GM18867 (cell line): ENCODE data around the gene USO1.
"Not testable (repeated sequence)": the region's sequence is repeated elsewhere in the genome, so short reads cannot be mapped to it uniquely, and the experiment has no call there.

Experiments
- ATAC-seq: cut with Tn5 transposase; IDR thresholded peaks from one replicate; pipeline ENCODE4 v1.9.1; 2021; ENCODE audit warnings: mild to moderate bottlenecking, moderate library complexity; ENCODE audit not compliant: unreplicated experiment

The USO1 gene

GRCh38 chr4:75724066-75724866 lies at the start of gene USO1:
USO1 (plus strand) TSS chr4:75724577; CDS start chr4:75724820, 243 bp downstream.
- peak; percentile 89 for ATAC-seq

DNA sequence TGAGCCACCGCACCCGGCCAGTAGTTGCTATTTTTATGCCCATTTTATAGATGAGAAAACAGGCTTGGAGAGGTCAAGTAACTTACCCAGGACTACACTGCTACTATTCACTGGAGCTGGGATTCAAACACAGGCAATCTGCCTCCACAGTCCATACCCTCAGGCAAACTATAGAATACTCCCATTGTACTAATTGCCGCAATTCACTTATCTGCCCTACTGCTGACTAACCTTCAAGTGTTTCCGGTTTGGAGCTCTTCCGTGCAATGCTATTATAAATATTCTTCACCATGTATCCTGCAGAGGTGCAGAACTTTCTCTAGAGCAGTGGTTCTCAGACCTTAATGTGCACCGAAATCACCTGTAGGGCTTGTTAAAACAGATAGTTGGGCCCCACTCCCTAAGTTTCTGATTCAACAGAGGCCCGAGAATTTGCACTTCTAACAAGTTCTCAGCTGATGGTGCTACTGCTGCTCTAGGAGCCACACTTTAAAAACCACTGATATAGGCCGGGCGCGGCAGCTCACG lies 49.3 kb upstream of the USO1 start:
- no peak for ATAC-seq

DNA sequence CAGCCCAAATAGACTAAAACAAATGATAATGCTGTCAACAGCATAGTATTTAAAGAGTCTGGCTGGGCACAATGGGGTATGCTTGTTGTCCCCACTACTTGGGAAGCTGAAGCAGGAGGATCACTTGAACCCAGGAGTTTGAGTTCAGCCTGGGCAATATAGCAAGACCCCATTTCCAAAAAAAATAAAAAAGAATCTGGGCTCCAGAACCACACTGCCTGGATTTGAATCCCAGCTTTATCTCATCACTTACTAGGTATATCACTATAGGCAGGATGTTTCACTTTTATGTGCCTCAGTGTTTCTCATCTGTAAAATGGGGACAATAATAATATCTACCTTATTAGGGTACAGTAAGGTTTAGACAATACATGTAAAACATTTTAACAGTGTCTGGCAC lies 45.9 kb upstream of the USO1 start:
- ATAC-seq = no peak

GRCh38 chr4:75678965-75679364 lies 45.4 kb upstream of the USO1 start:
- no peak for ATAC-seq

- ATAC-seq = no peak
Observed at GRCh38 chr4:75679876-75680575, 44.4 kb upstream of the USO1 start.

DNA sequence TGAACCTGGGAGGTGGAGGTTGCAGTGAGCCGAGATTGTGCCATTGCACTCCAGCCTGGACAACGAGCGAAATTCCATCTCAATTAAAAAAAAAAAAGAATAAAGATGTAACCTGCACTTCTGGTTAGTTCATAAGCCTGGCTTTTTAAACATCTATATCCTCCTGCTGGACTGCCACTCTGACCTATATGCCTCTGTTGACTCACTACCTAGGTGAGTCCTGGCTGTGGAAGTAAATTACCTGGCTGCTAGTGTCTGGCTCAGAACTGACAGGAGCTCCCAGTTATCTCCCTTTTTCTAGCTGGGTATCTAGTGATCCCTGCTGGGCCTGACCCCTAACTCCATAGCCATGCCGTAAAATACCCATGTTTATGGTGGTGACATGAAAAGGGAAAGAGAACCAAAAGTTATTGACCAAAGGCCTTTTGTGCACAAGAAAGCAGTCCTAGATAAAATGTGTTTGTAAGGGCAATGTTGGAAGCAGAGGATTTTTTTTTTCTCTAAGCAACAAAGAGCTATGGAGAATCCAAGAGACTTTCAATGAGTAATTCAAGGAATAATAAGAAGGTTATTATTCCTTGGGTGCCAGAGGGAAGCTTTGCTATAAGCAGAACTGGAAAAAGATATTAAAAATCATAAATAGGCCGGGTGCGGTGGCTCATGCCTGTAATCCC lies 40.8 kb upstream of the USO1 start:
- ATAC-seq = no peak

GRCh38 chr4:75685546-75686189 lies 38.7 kb upstream of the USO1 start:
- ATAC-seq = no peak

DNA sequence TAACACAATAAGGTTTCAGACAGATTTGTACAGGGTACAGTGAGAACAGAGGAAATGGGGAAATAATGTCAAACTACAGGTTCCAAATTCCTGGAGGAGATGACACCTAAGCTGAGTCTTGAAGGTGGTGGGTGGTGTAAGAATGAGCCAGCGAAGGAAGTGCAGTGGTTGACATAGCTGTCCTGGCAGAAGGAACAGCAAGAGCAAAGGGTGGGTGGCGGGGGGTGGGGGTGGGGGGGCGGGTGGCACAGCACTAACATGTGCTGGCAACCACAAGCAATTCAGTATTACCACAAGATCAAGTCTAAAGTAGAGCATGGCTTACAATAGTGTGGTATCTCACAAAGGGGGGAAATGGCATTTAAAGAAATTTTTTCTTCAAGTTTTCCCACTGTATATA lies 38.0 kb upstream of the USO1 start:
- no peak for ATAC-seq

- ATAC-seq = not testable (repeated sequence)
Observed at GRCh38 chr4:75687125-75687524, 37.3 kb upstream of the USO1 start.

DNA sequence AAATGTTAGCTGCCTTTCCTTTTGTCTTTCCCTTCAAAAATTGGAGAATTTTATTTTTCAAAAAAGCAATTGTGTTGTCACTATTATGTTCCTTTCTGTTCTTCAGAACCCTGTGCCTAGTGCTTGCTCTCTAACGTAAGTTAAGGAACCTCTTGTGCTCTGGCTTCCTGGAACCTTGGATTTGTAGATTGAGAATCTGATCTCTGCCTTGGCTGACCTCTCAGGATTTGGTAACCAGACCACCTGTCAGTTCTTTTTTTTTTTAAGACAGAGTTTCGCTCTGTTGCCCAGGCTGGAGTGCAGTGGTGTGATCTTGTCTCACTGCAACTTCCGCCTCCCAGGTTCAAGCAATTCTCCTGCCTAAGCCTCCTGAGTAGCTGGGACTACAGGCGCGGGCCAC lies 32.3 kb upstream of the USO1 start:
- not testable (repeated sequence) for ATAC-seq

DNA sequence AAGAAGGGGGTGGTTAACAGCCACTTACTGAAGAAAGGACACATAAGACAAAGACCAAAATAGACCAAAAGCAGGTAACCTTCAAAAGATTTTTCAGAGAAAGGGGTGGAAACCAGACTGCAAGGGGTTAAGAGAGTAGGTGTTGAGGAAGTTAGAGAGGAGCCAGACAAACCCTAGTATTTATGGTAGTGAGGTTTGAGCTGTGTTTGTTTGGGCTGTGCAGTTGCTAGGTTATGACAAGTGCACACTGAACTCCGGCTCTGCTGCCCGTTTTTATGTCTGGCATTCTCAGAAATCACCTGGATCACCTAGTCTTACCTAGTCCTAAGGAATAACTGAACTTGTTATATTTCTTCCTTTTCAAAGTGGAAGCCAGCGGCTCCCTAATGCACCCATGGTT lies 28.3 kb upstream of the USO1 start:
- ATAC-seq = peak; percentile 44

- no peak for ATAC-seq
Observed at GRCh38 chr4:75696581-75696980, 27.8 kb upstream of the USO1 start.

- peak; percentile 94 for ATAC-seq
Observed at GRCh38 chr4:75698162-75698962, 26.0 kb upstream of the USO1 start.

- ATAC-seq = peak; percentile 52
Observed at GRCh38 chr4:75698963-75699228, 25.5 kb upstream of the USO1 start.

DNA sequence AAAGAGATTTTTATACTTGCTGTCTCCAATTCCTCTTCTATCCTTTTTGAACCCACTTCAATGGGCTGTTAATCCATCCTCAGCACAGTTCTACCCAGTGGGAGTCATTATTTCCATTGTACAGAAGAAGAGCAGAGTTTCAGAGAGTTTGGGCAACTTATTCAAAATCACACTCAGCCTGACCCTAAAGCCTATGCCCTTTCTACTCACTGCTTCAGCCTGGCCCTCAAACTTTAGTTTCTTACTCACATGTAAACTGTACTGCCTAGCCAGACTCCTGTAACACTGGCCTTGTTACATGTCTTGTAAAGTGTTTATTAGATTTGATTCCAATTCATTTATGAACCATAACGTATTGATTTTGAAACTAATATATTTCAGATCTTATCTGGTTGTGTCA lies 25.1 kb upstream of the USO1 start:
- peak; percentile 17 for ATAC-seq

GRCh38 chr4:75702919-75703411 lies 21.4 kb upstream of the USO1 start:
- no peak for ATAC-seq

GRCh38 chr4:75705198-75705977 lies 19.0 kb upstream of the USO1 start:
- ATAC-seq = no peak

DNA sequence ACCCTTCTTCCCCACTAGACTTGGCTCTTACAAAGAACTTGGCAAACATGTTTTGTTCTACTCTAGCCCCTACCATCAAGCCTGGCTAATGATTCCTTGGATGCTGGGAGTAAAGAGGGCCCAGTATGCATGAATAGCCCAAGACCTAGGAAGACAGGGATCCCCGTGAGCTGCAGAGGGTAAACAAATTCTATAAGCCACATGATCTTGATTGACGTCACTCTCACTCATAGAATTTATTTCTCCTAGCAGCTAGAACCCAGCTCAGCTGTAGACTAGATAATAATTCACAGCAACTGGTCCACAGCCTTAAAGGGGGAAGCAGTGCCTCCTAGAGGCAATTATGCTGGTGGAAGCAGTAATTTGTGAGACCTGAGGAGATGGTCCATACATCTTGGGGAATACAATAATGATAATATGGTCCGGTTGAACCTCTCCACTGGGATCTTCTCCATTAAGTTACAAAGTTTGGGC lies 16.1 kb upstream of the USO1 start:
- peak; percentile 53 for ATAC-seq

DNA sequence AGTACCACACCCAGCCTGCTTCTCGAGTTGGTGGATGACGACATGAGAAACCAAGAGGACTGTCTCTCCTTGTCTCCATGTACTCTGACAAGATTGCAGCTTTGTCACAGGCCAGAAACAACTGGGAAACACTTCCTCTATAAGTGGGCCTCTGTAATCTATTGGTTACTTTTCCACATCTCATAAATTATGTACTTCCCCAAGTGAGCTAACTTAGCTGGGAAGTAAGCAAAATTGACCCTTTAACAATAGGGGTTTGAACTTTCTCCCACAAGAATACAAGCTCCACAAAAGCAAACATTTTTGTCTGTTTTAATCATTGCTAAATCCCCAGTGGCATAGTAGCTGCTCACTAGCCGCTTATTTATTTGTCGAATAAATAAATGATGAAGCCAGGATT lies 14.1 kb upstream of the USO1 start:
- ATAC-seq = no peak
